CD14-positive monocyte (primary cell): ENCODE data around the gene KLHL24. TPM values are rescaled to one million over a fixed set of nuclear protein-coding genes. Genes with fewer than 3 reads are reported as not detected.

ENCODE experiments used
- DNase-seq, 3 donors: peaks; one replicate each; pipeline ENCODE4 v3.0.0-alpha.2; 2011 to 2022
- H2AFZ ChIP-seq: 2 replicates; pipeline ENCODE4 v1.6.0; 2012; ENCODE audit warnings: mild to moderate bottlenecking, low read depth, low read length, inconsistent platforms; ENCODE audit not compliant: insufficient read depth, poor library complexity, severe bottlenecking
- H3K27ac ChIP-seq, 2 donors: 1 replicate in 1 of 2; 2 replicates in 1 of 2; pipeline ENCODE4 v1.5.1; 2012 to 2013; ENCODE audit warnings: low read length in 2 of 2, control low read depth in 1 of 2, inconsistent platforms in 1 of 2, low read depth in 1 of 2, mild to moderate bottlenecking in 1 of 2
- H3K27me3 ChIP-seq, 2 donors: one replicate each; pipeline versions ENCODE4 v1.6.0 to v1.6.1; 2011 to 2013; ENCODE audit warnings: low read length in 2 of 2; ENCODE audit not compliant: control insufficient read depth in 2 of 2, insufficient read depth in 2 of 2
- H3K36me3 ChIP-seq, 2 donors: replicated peaks in 1 of 2; 1 replicate in 1 of 2; 2 replicates in 1 of 2; pipeline versions ENCODE4 v1.5.1 to v1.6.1; 2012 to 2013; ENCODE audit warnings: low read length in 2 of 2, control low read depth in 1 of 2, inconsistent platforms in 1 of 2, mild to moderate bottlenecking in 1 of 2; ENCODE audit not compliant: insufficient read depth in 2 of 2, control insufficient read depth in 1 of 2
- H3K4me1 ChIP-seq, 2 donors: 1 replicate in 1 of 2; 2 replicates in 1 of 2; pipeline versions ENCODE4 v1.5.1 to v1.6.1; 2012 to 2013; ENCODE audit warnings: low read length in 2 of 2, control low read depth in 1 of 2, inconsistent platforms in 1 of 2, mild to moderate bottlenecking in 1 of 2, moderate library complexity in 1 of 2; ENCODE audit not compliant: insufficient read depth in 2 of 2, control insufficient read depth in 1 of 2
- H3K4me2 ChIP-seq: replicated peaks from 2 replicates; pipeline ENCODE3; 2012; ENCODE audit warnings: low read length, moderate library complexity, mild to moderate bottlenecking; ENCODE audit not compliant: poor library complexity, severe bottlenecking; ENCODE audit errors: extremely low read depth
- H3K4me3 ChIP-seq, 3 experiments: fragments of 200-600 bp in 1 of 3; sonication (generic) in 1 of 3; replicated peaks in 1 of 3; 1 replicate in 2 of 3; 2 replicates in 1 of 3; pipeline ENCODE4 v1.5.1; 2011 to 2013; ENCODE audit warnings: low read length in 3 of 3, mild to moderate bottlenecking in 3 of 3, control low read depth in 2 of 3, low read depth in 2 of 3, inconsistent platforms in 1 of 3, moderate library complexity in 1 of 3
- H3K79me2 ChIP-seq: 2 replicates; pipeline ENCODE4 v1.6.0; 2012; ENCODE audit warnings: mild to moderate bottlenecking, control low read depth, inconsistent platforms, low read length, moderate library complexity; ENCODE audit not compliant: insufficient read depth
- H3K9ac ChIP-seq: 2 replicates; pipeline ENCODE4 v1.6.0; 2017; ENCODE audit warnings: low read length, mild to moderate bottlenecking; ENCODE audit not compliant: insufficient read depth, poor library complexity, severe bottlenecking
- H3K9me3 ChIP-seq, 2 donors: replicated peaks in 1 of 2; 1 replicate in 1 of 2; 2 replicates in 1 of 2; pipeline versions ENCODE4 v1.5.1 to v1.6.1; 2012 to 2013; ENCODE audit warnings: low read length in 2 of 2, control low read depth in 1 of 2; ENCODE audit not compliant: control insufficient read depth in 1 of 2, insufficient read depth in 1 of 2
- H4K20me1 ChIP-seq: 2 replicates; pipeline ENCODE4 v1.6.0; 2012; ENCODE audit warnings: mild to moderate bottlenecking, low read length, control low read depth, moderate library complexity; ENCODE audit not compliant: insufficient read depth
- H3K27ac Mint-ChIP-seq, 7 donors: one replicate each; pipeline ENCODE4 v1.8.0; 2020; ENCODE audit warnings: mild to moderate bottlenecking in 7 of 7, mixed read lengths in 7 of 7, moderate library complexity in 6 of 7, inconsistent platforms in 2 of 7
- H3K27me3 Mint-ChIP-seq, 3 donors: one replicate each; pipeline ENCODE4 v1.8.0; 2021 to 2022; ENCODE audit warnings: low read depth in 3 of 3, mild to moderate bottlenecking in 3 of 3, mixed read lengths in 3 of 3, moderate library complexity in 3 of 3, inconsistent platforms in 1 of 3
- H3K36me3 Mint-ChIP-seq, 2 donors: one replicate each; pipeline ENCODE4 v1.8.0; 2020; ENCODE audit warnings: mixed read lengths in 2 of 2, inconsistent platforms in 1 of 2, mild to moderate bottlenecking in 1 of 2
- H3K4me1 Mint-ChIP-seq: one replicate; pipeline ENCODE4 v1.8.0; 2020; ENCODE audit warnings: mild to moderate bottlenecking, mixed read lengths
- H3K4me3 Mint-ChIP-seq, 2 donors: one replicate each; pipeline ENCODE4 v1.8.0; 2020; ENCODE audit warnings: mild to moderate bottlenecking in 2 of 2, mixed read lengths in 2 of 2, moderate library complexity in 1 of 2
- H3K9me3 Mint-ChIP-seq, 7 donors: one replicate each; pipeline ENCODE4 v1.8.0; 2020 to 2022; ENCODE audit warnings: mixed read lengths in 7 of 7, mild to moderate bottlenecking in 6 of 7, moderate library complexity in 6 of 7, inconsistent platforms in 2 of 7
- CTCF ChIP-seq: fragments of 200-600 bp; IDR thresholded peaks from one replicate; pipeline ENCODE4 v1.8.0; 2022; ENCODE audit warnings: antibody characterized with exemption, mild to moderate bottlenecking
- WGBS: methylation state at CpG from one replicate; pipeline ENCODE4 v1.1.5; 2013; ENCODE audit warnings: missing lambda C conversion rate; ENCODE audit not compliant: insufficient coverage; 5-methylcytosine and 5-hydroxymethylcytosine counted together
- intact Hi-C, 2 donors: fragments of 100-400 bp; cut with micrococcal nuclease; formaldehyde crosslinking; loops; one replicate each; pipeline versions ENCODE4 v1.15.0 to v1.15.1; 2023
- polyA plus RNA-seq, 3 donors: library from polyadenylated mRNA; depleted of rRNA in 1 of 3; unstranded in 2 of 3; stranded (reverse) in 1 of 3; fragments of 300-500 nt in 2 of 3; fragments of >200 nt in 1 of 3; fragmentation: Illumina TruSeq in 2 of 3; gene quantifications; 1 replicate in 2 of 3; 2 replicates in 1 of 3; pipeline ENCODE4 v1.2.3, GENCODE V29; 2012 to 2021

Gene KLHL24
- polyA plus RNA-seq, 3 donors: 24.1 to 31.7 (median 31.4) TPM

GRCh38 chr3:183680061-183680460 is 44.6 kb downstream of the KLHL24 start:
- Mint-ChIP-seq H3K36me3 (peaks cover 42 to 45% of the 10 kb centered on the region in 2 donors), H3K4me1 (no peaks in the 10 kb centered on the region), H3K27me3 (peaks cover 0 to 1% (median 0%) of the 10 kb centered on the region in 3 donors), H3K9me3 (no peaks in the 10 kb centered on the region), H3K4me3 (no peak overlapping the region), H3K27ac (no peak overlapping the region)
- no peaks in the 10 kb centered on the region for H3K4me1 ChIP-seq
- H3K9ac ChIP-seq: no peak overlapping the region
- H3K4me2 ChIP-seq: no peak overlapping the region
- intact Hi-C loops: no loop called here
- no peaks in the 10 kb centered on the region for H4K20me1 ChIP-seq
- H3K36me3 ChIP-seq: peaks cover 36 to 55% of the 10 kb centered on the region in 2 donors
- no peaks in the 10 kb centered on the region for H3K9me3 ChIP-seq
- no peaks in the 10 kb centered on the region for H3K79me2 ChIP-seq
- TF ChIP-seq CTCF: no peak
- H2AFZ ChIP-seq: no peak overlapping the region
- no peak for DNase-seq
- H3K27ac ChIP-seq: no peak overlapping the region
- H3K27me3 ChIP-seq: no peaks in the 10 kb centered on the region
- no CpG with 5 or more reads among the region's 3 CpGs for WGBS
- H3K4me3 ChIP-seq: no peak overlapping the region

- Mint-ChIP-seq H3K4me3 (no peak overlapping the region), H3K4me1 (peaks cover 2% of the 10 kb centered on the region), H3K9me3 (peaks cover 0 to 6% (median 0%) of the 10 kb centered on the region in 7 donors), H3K36me3 (peaks cover under 1 to 2% of the 10 kb centered on the region in 2 donors), H3K27me3 (peaks cover 0 to 3% (median 0%) of the 10 kb centered on the region in 3 donors), H3K27ac (no peak overlapping the region)
- no peak overlapping the region for H2AFZ ChIP-seq
- H3K4me1 ChIP-seq: no peaks in the 10 kb centered on the region
- DNase-seq: no peak
- WGBS: 80% methylated on average over 1 of the region's 6 CpGs
- H3K4me2 ChIP-seq: no peak overlapping the region
- no peaks in the 10 kb centered on the region for H3K27me3 ChIP-seq
- intact Hi-C loops: no loop called here
- H4K20me1 ChIP-seq: no peaks in the 10 kb centered on the region
- H3K9me3 ChIP-seq: peaks cover 0 to 4% of the 10 kb centered on the region in 2 donors
- H3K9ac ChIP-seq: no peak overlapping the region
- TF ChIP-seq CTCF: no peak
- no peak overlapping the region for H3K27ac ChIP-seq
- no peak overlapping the region for H3K4me3 ChIP-seq
- no peaks in the 10 kb centered on the region for H3K36me3 ChIP-seq
- H3K79me2 ChIP-seq: no peaks in the 10 kb centered on the region
Observed at GRCh38 chr3:183687705-183688104, 52.3 kb downstream of the KLHL24 start.
